ENCODE measurements around the gene TRMT1L. TPM values are rescaled to one million over a fixed set of nuclear protein-coding genes. Genes with fewer than 3 reads are reported as not detected.

TRMT1L gene
- total and polyA plus RNA-seq, 2 of the 8 experiments (the other 6 are each of a cell fraction or from before 2014, with no cell fraction given), result 13.8 to 22.3 TPM

DNA sequence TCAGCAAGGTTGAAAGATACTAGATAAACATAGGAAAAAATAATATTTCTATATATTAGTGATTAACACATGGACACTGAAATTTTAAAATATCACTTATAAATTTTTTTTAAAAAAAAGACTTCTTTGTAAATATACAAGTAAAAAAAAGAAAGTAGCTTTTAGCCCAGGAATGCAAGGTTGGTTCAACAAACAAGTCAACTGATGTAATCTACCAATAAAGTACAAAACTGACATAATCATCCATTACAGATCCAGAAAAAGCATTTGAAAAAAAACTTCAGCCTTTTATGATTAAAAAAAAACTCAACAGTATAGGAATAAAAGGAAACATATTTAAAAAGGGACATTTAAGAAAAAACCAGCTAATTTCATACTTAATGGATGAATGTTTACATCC is 48.4 kb downstream of the TRMT1L start:
- Histone ChIP-seq H4K8ac (ENCODE audit: extremely low read depth, insufficient read depth, low read length) (no peak overlapping the region), H3K4me1 (replicated peaks in 1 of 4; ENCODE audit: control insufficient read depth in 3 of 4, insufficient read depth in 4 of 4, low read length in 3 of 4) (no peaks in the 10 kb centered on the region), H3K23ac (ENCODE audit: insufficient read length) (no peak overlapping the region), H3K27me3 (replicated peaks in 1 of 4; ENCODE audit: control insufficient read depth in 3 of 4, extremely low read depth in 1 of 4, insufficient read depth in 3 of 4, low read length in 3 of 4) (no peaks in the 10 kb centered on the region), H2BK15ac (ENCODE audit: low read length) (no peak overlapping the region), H2BK5ac (ENCODE audit: low read depth, low read length) (no peak overlapping the region), H3K23me2 (ENCODE audit: low read depth, low read length) (no peaks in the 10 kb centered on the region), H3K27ac (ENCODE audit: low read depth, low read length) (no peak overlapping the region), H4K20me1 (replicated peaks in 1 of 2; ENCODE audit: control insufficient read depth in 1 of 2, insufficient read depth in 2 of 2, low read length in 2 of 2) (no peaks in the 10 kb centered on the region), H3K18ac (ENCODE audit: extremely low read depth, low read length) (no peak overlapping the region), H3K79me2 (ENCODE audit: control insufficient read depth in 1 of 2, insufficient read depth in 2 of 2, low read length in 2 of 2) (no peaks in the 10 kb centered on the region), H3K4me3 (ENCODE audit: extremely low read depth in 1 of 4, insufficient read depth in 2 of 4, low read depth in 3 of 4, low read length in 4 of 4) (no peak overlapping the region), H3K9me3 (ENCODE audit: insufficient read depth in 2 of 2, low read depth in 1 of 2, low read length in 1 of 2) (no peaks in the 10 kb centered on the region), H3K56ac (replicated peaks; ENCODE audit: insufficient read length, low read depth, low read length) (no peak overlapping the region), H3K36me3 (ENCODE audit: control insufficient read depth in 2 of 4, insufficient read depth in 4 of 4, low read length in 3 of 4) (peaks cover 0 to 3% (median 0%) of the 10 kb centered on the region in 4 experiments; a peak in 1 of 8 replicates), H3K9ac (replicated peaks in 1 of 4; ENCODE audit: extremely low read depth in 1 of 4, low read depth in 3 of 4, low read length in 3 of 4) (no peak overlapping the region), H4K91ac (replicated peaks; ENCODE audit: insufficient read length, low read length) (no peak overlapping the region), H4K5ac (ENCODE audit: insufficient read length, low read depth, low read length) (no peak overlapping the region), H3K4me2 (ENCODE audit: insufficient read depth in 1 of 2, low read depth in 2 of 2, low read length in 2 of 2) (no peak overlapping the region), H3K79me1 (ENCODE audit: low read depth, low read length) (no peaks in the 10 kb centered on the region), H3K14ac (ENCODE audit: insufficient read length) (no peak overlapping the region), H2AFZ (ENCODE audit: low read length) (no peak overlapping the region), H2AK5ac (ENCODE audit: low read depth, low read length) (no peak overlapping the region), H2BK120ac (replicated peaks; ENCODE audit: low read depth, low read length) (no peak overlapping the region), H2BK20ac (ENCODE audit: low read length) (no peak overlapping the region), H2BK12ac (ENCODE audit: low read depth, low read length) (no peak overlapping the region), H3K4ac (replicated peaks; ENCODE audit: insufficient read length, low read depth, low read length) (no peak overlapping the region)
- ChIA-PET POLR2A (ENCODE audit: partially characterized antibody) (interaction anchor here (1.2 to 1.8 kb wide), 2 partner anchors 22 to 63 kb away, joined by 3 to 5 read pairs; partner anchors contain the start of gene RNF2), CTCF (ENCODE audit: partially characterized antibody) (interaction anchor here (0.7 to 1.4 kb wide), 2 partner anchors 62 to 1041 kb away, joined by 3 to 5 read pairs; no protein-coding TSS in a partner anchor)
- no peak for DNase-seq (ENCODE audit: low read depth in 1 of 2, low spot score in 2 of 2)
- no peak for FAIRE-seq
- TF ChIP-seq POU5F1 (IDR thresholded peaks at IDR 0.05; ENCODE audit: low read depth, low read length) (no peak), KDM5A (IDR thresholded peaks at IDR 0.05; ENCODE audit: low read length) (no peak), JUND (IDR thresholded peaks at IDR 0.05; ENCODE audit: low read length) (no peak), RFX5 (IDR thresholded peaks at IDR 0.05; ENCODE audit: borderline replicate concordance, low read depth, low read length) (no peak), RXRA (IDR thresholded peaks at IDR 0.05; ENCODE audit: insufficient read depth, low read depth, low read length) (no peak), MAFK (IDR thresholded peaks at IDR 0.05; ENCODE audit: low read depth, low read length) (no peak), KDM1A (IDR thresholded peaks at IDR 0.05; ENCODE audit: borderline replicate concordance, low read length) (no peak), TCF12 (IDR thresholded peaks at IDR 0.05; ENCODE audit: low read depth, low read length) (no peak), SUZ12 (IDR thresholded peaks at IDR 0.05; ENCODE audit: low read length) (no peak), TEAD4 (IDR thresholded peaks at IDR 0.05; ENCODE audit: low read depth, low read length) (no peak)

All from H1 (cell line).